ENCODE results near the gene SGPL1.

Gene SGPL1

DNA sequence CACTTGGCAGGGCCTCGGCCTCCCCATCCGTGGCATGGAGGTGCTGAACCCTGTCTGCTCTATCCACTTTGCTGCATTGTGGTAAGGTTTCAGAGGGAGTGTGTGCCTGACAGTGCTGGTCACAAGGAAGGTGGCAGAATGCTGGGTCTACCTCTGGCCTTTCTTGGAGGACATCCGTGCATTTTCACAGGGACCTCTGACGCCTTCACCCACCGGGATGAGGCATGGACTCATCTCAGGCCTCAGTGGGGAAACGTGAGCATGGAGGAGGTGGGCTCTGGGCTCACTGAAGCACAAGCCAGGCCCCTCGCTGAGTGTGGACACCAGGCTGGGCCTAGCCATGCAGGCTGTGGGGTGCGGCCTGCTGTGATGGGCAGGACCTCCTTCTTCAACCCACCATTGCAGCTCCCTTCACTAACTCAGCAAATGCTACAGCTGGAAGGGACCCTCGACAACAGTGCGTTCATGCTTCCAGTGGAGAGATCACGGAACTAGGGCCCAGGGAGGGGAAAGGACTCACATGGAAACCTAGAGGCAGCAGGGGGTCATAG lies 39.2 kb upstream of the SGPL1 start:
- Histone ChIP-seq H3K4me3 (replicated peaks; ENCODE audit: low read depth, low read length) (no peak overlapping the region), H3K27me3 (replicated peaks; ENCODE audit: control insufficient read depth, insufficient read depth, low read length) (no peaks in the 10 kb centered on the region; the same call in none of the 2 replicates), H3K36me3 (ENCODE audit: control insufficient read depth, insufficient read depth, low read length) (no peaks in the 10 kb centered on the region)
- no peak for DNase-seq (ENCODE audit: extremely low read depth, insufficient read length)
- TF ChIP-seq, protein P1, sequence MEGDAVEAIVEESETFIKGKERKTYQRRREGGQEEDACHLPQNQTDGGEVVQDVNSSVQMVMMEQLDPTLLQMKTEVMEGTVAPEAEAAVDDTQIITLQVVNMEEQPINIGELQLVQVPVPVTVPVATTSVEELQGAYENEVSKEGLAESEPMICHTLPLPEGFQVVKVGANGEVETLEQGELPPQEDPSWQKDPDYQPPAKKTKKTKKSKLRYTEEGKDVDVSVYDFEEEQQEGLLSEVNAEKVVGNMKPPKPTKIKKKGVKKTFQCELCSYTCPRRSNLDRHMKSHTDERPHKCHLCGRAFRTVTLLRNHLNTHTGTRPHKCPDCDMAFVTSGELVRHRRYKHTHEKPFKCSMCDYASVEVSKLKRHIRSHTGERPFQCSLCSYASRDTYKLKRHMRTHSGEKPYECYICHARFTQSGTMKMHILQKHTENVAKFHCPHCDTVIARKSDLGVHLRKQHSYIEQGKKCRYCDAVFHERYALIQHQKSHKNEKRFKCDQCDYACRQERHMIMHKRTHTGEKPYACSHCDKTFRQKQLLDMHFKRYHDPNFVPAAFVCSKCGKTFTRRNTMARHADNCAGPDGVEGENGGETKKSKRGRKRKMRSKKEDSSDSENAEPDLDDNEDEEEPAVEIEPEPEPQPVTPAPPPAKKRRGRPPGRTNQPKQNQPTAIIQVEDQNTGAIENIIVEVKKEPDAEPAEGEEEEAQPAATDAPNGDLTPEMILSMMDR (IDR thresholded peaks at IDR 0.05; ENCODE audit: insufficient read depth, low read length, poor library complexity, severe bottlenecking): no peak

DNA sequence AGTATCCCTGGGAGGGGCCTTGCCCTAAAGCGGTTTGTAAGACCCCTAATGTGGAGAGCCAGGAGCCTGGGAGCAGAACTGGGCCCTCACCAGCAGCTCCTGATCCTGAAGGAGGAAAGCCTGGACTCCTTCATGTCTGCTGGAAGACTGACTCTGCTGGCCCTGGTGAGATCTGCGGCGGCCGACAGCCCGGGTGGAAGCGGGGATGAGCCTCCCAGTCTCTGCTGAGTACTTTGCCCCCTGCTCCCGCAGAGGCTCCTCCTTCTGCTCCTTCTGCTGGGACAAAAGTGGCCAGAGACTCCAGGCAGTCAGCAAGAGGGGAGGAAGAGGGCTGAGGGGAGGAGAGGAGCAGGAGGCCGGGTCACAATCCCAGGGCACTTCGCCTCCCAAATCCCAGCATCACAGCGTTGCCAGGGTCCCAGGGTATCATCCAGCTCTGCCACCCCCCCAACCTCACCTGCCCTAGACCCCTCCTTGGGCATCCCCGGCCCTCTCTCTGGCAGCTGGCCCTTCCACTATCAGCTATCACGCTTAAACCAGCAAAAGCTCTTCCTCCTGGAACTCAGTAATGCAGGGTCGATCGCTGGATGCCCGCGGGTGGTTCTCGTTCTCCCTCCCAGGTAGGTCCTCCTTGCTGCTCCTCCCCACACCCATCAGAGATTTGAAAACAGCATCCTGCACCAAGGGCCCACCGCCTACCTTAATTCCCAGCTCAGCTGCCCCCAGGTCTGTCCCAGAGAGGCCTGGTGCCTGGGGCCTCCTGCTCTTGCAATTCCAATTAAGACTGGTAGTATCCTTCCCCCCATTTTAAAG lies 38.5 kb upstream of the SGPL1 start:
- Histone ChIP-seq H3K27me3 (replicated peaks; ENCODE audit: control insufficient read depth, insufficient read depth, low read length) (no peaks in the 10 kb centered on the region; the same call in none of the 2 replicates), H3K4me3 (replicated peaks; ENCODE audit: low read depth, low read length) (no peak overlapping the region)
- TF ChIP-seq, protein P1 (IDR thresholded peaks at IDR 0.05; ENCODE audit: insufficient read depth, low read length, poor library complexity, severe bottlenecking): no peak

DNA sequence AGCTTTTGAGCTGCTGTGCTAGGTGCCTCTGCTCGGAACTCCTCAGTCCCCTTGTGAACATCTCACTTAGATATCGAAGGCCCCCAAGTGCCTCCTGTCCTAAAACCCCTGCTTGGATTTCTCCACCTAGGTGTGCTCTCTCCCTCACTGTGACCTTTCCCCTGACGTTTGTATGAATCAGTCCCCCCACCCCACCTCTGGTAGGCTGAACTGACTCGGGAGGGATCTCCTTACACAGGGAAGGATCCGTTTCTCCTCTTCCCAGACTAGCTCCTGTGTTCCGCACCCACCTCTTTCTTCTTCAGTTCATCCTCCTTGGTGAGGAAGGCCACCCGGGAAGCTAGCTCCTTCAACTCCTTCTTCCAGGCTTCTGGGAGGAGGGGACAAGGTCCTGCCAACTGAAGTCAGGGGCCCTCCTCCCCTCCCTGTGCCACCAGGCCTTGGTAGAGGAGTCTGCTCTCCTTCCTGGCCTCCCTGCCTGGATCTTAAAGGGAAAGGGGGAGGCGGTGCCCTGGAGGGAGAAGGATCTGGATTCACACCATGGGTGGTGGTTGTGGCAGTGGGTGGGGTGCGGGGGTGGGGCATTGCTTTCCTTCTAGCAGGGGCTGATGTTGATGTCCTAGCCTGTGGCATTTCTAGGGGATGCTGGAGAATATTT lies 37.4 kb upstream of the SGPL1 start:
- H3K36me3 ChIP-seq (ENCODE audit: control insufficient read depth, insufficient read depth, low read length): no peaks in the 10 kb centered on the region
- TF ChIP-seq, protein P1 (IDR thresholded peaks at IDR 0.05; ENCODE audit: insufficient read depth, low read length, poor library complexity, severe bottlenecking): no peak
- H3K4me3 ChIP-seq (replicated peaks; ENCODE audit: low read depth, low read length): no peak overlapping the region
- H3K27me3 ChIP-seq (replicated peaks; ENCODE audit: control insufficient read depth, insufficient read depth, low read length): no peaks in the 10 kb centered on the region; the same call in none of the 2 replicates
- DNase-seq (ENCODE audit: extremely low read depth, insufficient read length): no peak

More for the DNA sequence above, 38.5 kb upstream of the SGPL1 start:
- H3K36me3 ChIP-seq (ENCODE audit: control insufficient read depth, insufficient read depth, low read length): no peaks in the 10 kb centered on the region
- no peak for DNase-seq (ENCODE audit: extremely low read depth, insufficient read length)

DNA sequence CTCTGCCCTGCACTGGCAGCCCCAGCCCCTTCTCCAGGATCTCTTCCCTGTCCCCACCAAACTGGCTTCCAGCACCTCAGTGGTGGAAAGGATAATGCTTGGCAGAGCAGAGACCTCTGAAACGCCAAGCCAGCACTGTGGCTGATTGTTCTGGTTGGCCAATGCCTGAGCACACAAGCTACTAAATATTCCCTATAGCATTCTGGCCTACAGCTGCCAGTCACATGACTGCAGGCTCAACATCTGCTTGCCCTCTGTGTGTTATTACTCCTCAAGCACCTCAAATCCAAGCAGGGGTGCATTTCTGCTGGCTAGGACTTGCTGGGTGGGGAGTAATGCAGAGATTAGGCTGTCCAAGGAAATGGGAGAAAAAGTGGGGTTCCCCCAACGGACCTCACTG lies 36.7 kb upstream of the SGPL1 start:
- DNase-seq (ENCODE audit: extremely low read depth, insufficient read length): no peak
- TF ChIP-seq, protein P1 (IDR thresholded peaks at IDR 0.05; ENCODE audit: insufficient read depth, low read length, poor library complexity, severe bottlenecking): no peak
- H3K27me3 ChIP-seq (replicated peaks; ENCODE audit: control insufficient read depth, insufficient read depth, low read length): no peaks in the 10 kb centered on the region; the same call in none of the 2 replicates
- no peaks in the 10 kb centered on the region for H3K36me3 ChIP-seq (ENCODE audit: control insufficient read depth, insufficient read depth, low read length)
- no peak overlapping the region for H3K4me3 ChIP-seq (replicated peaks; ENCODE audit: low read depth, low read length)

DNA sequence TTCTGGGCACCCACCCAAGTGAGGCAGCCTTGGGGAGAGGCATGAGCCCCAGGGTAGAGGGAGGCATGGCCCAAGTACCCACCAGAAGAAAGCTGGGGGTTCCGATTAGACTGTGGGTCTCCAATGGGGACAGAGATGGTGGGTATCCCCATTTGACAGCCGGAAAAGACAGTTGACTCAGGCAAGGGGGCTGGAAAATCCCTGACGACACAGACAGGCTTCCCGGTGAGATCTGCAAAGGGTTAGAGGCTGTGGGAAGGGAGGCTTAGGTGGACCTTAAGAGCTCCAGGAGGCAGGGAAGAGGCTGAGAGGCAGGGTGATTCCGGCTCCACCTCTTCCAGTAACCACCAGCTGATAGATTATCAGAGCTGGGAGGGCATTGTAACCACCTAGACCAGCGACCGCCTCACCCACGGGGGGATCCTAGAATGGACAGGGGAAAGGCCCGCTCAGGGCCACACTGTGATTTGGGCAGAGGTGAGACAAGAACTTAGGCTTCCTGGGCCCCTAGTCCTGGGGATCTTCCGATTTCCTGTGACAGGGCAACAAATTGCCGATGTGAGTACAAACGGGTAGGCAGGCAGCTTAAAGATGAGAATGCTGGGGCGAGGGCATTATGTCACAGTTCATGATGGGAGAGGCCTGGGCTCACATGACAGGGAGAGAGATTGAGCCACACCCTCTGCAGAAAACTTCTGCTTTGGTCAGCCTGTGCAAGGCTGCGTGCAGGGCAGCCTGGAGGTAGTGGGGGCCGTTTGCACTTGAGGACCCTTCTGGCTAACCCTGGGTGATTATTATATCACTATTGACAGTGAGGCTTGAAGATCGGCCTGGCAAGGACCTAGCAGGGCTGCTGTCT lies 36.0 kb upstream of the SGPL1 start:
- TF ChIP-seq, protein P1 (IDR thresholded peaks at IDR 0.05; ENCODE audit: insufficient read depth, low read length, poor library complexity, severe bottlenecking): no peak
- no peak for DNase-seq (ENCODE audit: extremely low read depth, insufficient read length)

More for the DNA sequence above, 36.0 kb upstream of the SGPL1 start:
- no peaks in the 10 kb centered on the region; the same call in none of the 2 replicates for H3K27me3 ChIP-seq (replicated peaks; ENCODE audit: control insufficient read depth, insufficient read depth, low read length)
- H3K36me3 ChIP-seq (ENCODE audit: control insufficient read depth, insufficient read depth, low read length): no peaks in the 10 kb centered on the region
- no peak overlapping the region for H3K4me3 ChIP-seq (replicated peaks; ENCODE audit: low read depth, low read length)
